Ishikawa (cell line): Measurements from ENCODE around the gene ARMC7.

Source experiments
- CEBPB ChIP-seq: IDR thresholded peaks from 2 replicates; pipeline ENCODE4 v1.6.1; 2012
- CREB1 ChIP-seq: IDR thresholded peaks from 2 replicates; pipeline ENCODE4 v1.6.1; 2012; ENCODE audit warnings: low read depth
- EGR1 ChIP-seq: IDR thresholded peaks from 2 replicates; pipeline ENCODE4 v1.6.1; 2012
- EP300 ChIP-seq: IDR thresholded peaks from 2 replicates; pipeline ENCODE4 v1.6.1; 2012; ENCODE audit warnings: borderline replicate concordance
- FOXM1 ChIP-seq: IDR thresholded peaks from 2 replicates; pipeline ENCODE4 v1.6.1; 2012; ENCODE audit warnings: low read depth, borderline replicate concordance
- NFIC ChIP-seq: IDR thresholded peaks from 2 replicates; pipeline ENCODE4 v1.6.1; 2012
- RAD21 ChIP-seq: IDR thresholded peaks from 2 replicates; pipeline ENCODE4 v1.6.1; 2012; ENCODE audit warnings: low read depth
- TAF1 ChIP-seq: IDR thresholded peaks from 2 replicates; pipeline ENCODE4 v1.6.1; 2012; ENCODE audit warnings: low read depth, mild to moderate bottlenecking
- TCF12 ChIP-seq: IDR thresholded peaks from 2 replicates; pipeline ENCODE4 v1.6.1; 2012; ENCODE audit warnings: low read depth
- TEAD4 ChIP-seq: IDR thresholded peaks from 2 replicates; pipeline ENCODE4 v1.6.1; 2012
- YY1 ChIP-seq: IDR thresholded peaks from 2 replicates; pipeline ENCODE4 v1.6.1; 2012; ENCODE audit warnings: low read depth
- ZBTB7A ChIP-seq: IDR thresholded peaks from 2 replicates; pipeline ENCODE4 v1.6.1; 2012; ENCODE audit warnings: low read depth
- TF ChIP-seq, protein P1 (sequence below): IDR thresholded peaks from 2 replicates; pipeline ENCODE4 v1.6.1; 2012; ENCODE audit warnings: low read depth, mild to moderate bottlenecking
- TF ChIP-seq, protein P2 (sequence below): IDR thresholded peaks from 2 replicates; pipeline ENCODE4 v1.6.1; 2012
- TF ChIP-seq, protein P3 (sequence below): IDR thresholded peaks from 2 replicates; pipeline ENCODE4 v1.6.1; 2012

Gene ARMC7

DNA sequence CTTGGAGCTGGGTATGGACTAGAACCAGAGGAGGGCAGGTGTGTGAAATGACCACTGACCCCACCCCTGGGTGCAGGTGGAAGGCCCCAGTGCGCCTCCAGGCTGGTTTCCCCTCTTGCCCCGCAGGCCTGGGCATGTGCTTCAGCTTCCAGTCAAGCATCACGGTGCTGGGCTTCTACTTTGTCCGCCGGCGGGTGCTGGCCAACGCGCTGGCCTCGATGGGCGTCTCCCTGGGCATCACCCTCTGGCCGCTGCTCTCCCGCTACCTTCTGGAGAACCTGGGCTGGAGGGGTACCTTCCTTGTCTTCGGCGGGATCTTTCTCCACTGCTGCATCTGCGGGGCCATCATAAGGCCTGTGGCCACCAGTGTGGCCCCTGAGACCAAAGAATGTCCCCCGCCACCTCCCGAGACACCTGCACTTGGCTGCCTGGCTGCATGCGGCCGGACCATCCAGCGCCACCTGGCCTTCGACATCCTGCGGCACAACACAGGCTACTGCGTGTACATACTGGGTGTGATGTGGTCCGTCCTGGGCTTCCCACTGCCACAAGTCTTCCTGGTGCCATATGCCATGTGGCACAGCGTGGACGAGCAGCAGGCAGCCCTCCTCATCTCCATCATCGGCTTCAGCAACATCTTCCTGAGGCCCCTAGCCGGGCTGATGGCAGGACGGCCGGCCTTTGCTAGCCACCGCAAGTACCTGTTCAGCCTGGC, 9.7 kb upstream of the ARMC7 start:
- TF ChIP-seq ZBTB7A (no peak), RAD21 (no peak), EP300 (no peak), YY1 (no peak), CEBPB (no peak), FOXM1 (no peak), NFIC (no peak), TAF1 (no peak), TCF12 (no peak), TEAD4 (no peak), CREB1 (no peak), EGR1 (no peak)
- TF ChIP-seq, protein P1, sequence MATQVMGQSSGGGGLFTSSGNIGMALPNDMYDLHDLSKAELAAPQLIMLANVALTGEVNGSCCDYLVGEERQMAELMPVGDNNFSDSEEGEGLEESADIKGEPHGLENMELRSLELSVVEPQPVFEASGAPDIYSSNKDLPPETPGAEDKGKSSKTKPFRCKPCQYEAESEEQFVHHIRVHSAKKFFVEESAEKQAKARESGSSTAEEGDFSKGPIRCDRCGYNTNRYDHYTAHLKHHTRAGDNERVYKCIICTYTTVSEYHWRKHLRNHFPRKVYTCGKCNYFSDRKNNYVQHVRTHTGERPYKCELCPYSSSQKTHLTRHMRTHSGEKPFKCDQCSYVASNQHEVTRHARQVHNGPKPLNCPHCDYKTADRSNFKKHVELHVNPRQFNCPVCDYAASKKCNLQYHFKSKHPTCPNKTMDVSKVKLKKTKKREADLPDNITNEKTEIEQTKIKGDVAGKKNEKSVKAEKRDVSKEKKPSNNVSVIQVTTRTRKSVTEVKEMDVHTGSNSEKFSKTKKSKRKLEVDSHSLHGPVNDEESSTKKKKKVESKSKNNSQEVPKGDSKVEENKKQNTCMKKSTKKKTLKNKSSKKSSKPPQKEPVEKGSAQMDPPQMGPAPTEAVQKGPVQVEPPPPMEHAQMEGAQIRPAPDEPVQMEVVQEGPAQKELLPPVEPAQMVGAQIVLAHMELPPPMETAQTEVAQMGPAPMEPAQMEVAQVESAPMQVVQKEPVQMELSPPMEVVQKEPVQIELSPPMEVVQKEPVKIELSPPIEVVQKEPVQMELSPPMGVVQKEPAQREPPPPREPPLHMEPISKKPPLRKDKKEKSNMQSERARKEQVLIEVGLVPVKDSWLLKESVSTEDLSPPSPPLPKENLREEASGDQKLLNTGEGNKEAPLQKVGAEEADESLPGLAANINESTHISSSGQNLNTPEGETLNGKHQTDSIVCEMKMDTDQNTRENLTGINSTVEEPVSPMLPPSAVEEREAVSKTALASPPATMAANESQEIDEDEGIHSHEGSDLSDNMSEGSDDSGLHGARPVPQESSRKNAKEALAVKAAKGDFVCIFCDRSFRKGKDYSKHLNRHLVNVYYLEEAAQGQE, result no peak
- TF ChIP-seq, protein P2, sequence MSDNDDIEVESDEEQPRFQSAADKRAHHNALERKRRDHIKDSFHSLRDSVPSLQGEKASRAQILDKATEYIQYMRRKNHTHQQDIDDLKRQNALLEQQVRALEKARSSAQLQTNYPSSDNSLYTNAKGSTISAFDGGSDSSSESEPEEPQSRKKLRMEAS, result no peak
- TF ChIP-seq, protein P3, sequence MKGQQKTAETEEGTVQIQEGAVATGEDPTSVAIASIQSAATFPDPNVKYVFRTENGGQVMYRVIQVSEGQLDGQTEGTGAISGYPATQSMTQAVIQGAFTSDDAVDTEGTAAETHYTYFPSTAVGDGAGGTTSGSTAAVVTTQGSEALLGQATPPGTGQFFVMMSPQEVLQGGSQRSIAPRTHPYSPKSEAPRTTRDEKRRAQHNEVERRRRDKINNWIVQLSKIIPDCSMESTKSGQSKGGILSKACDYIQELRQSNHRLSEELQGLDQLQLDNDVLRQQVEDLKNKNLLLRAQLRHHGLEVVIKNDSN, result no peak

DNA sequence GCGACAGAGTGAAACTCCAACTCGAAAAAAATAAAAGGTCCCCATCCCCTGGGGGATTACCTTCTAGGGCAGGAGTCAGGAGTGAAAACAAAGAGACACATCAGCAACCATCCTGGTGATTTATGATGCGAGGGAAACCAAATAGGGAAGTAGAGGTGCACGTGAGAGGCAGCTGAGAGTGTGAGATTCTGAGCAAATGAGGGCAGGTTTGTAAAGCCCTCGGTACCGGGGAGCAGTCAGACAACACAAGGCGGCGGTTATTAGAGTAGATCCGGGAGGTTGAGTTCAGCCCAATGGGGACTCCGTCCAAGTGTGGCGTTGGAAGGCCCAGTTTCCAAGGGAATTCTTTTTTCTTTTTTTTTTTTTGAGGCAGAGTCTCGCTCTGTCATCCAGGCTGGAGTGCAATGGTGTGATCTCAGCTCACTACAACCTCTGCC, 7.4 kb upstream of the ARMC7 start:
- TF ChIP-seq TAF1, result no peak
- TF ChIP-seq CEBPB, result no peak
- TF ChIP-seq, protein P1, result no peak
- TF ChIP-seq FOXM1, result no peak
- no peak for TF ChIP-seq YY1
- TF ChIP-seq NFIC, result no peak
- no peak for TF ChIP-seq EGR1
- no peak for TF ChIP-seq CREB1
- TF ChIP-seq TCF12, result no peak
- TF ChIP-seq TEAD4, result no peak
- TF ChIP-seq RAD21, result no peak
- TF ChIP-seq ZBTB7A, result no peak
- no peak for TF ChIP-seq EP300
- TF ChIP-seq, protein P2, result no peak
- TF ChIP-seq, protein P3, result no peak

DNA sequence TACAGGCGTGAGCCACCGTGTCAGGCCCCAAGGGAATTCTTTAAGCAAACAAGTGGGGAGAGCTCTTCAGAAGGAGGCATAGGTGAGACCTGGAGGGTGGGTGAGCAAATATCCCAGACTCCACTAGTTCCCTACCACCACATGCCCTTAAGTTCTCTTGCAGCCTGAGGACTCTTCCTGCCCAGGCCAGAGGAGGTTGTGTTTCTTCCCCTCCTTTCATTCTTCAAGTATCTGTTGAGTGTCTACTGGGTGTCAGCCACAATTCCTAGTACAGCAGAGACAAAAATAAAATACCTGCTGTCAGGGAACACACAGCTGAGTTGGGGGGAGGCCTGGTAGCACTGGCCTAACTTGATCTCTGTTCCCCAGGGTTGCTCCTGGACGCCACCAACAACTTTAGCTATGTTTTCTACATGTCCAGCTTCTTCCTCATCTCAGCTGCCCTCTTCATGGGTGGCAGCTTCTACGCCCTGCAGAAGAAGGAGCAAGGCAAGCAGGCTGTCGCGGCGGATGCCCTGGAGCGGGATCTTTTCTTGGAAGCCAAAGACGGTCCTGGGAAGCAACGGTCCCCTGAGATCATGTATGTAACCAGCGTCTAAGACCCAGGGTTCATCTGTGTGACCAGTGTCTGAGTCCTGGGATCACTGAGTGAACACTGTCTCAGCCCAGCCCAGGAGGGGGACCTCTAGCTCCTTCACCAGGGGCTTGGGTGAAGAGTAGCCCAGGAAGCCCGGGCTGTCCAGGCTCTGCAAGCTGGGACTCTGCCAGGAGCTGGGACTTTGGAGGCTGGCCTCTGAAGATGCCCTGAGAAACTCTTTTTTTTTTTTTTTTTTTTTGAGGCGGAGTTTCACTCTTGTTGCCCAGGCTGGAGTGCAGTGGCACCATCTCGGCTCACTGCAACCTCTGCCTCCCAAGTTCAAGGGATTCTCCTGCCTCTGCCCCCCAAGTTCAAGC, 5.9 kb upstream of the ARMC7 start:
- TF ChIP-seq CREB1 (no peak), TCF12 (no peak), RAD21 (no peak)
- TF ChIP-seq, protein P2, result no peak

DNA sequence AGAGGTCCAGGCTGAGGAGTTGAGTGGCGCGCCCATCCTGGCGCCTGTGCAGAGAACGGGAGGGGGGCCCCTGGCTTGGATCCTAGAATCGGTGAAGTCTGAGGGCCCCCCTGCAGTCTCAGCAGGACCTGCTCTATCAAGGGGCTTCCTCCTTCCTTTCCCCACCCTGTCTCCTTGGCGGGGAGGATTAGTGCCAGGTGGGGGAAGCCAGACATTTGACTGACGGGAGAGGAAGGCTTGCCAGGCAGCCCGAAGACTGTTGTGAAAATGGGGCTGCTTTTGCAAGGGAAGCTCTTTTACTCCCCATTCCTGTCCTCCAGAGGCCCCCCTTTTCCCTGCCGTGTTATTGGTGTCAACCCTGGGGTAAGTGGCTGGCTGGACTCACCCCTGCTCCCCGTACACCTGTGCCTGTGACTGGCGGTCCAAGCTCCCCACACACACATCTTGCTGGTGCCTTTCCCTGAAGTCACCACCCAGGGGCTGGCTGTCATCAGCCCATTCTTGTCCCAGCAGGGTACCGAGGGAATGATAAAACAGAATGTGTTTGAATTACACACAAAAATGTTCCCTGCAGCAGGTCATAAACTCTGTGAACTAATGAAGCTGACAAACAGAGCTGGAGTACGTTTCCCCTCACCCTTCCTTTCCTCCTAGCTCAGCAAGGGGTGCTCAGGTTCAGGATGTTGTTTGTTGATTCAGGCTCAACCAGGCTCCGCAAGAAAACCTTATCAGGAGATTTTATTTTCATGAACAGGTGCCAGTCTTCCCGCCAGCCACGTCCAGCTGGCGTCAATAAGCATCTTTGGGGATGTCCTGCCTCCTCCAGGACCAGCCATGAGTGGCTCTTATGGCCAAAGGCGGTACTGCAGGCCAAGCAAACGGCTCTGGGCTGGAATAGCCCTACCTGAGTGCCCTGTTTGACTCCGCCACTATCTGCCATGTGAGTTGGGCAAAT, 4.4 kb upstream of the ARMC7 start:
- no peak for TF ChIP-seq NFIC
- TF ChIP-seq, protein P2, result no peak
- peak; percentile 78 for TF ChIP-seq RAD21
- TF ChIP-seq FOXM1, result no peak
- TF ChIP-seq CREB1, result no peak
